ENCODE measurements around the gene CRABP2.

Gene CRABP2

GRCh38 chr1:156692925-156693847 is 12.2 kb downstream of the CRABP2 start:
- in situ Hi-C loops (cut with MboI; ENCODE audit: low sequenced_read_pairs), result no loop called here

GRCh38 chr1:156692441-156692924 is 12.9 kb downstream of the CRABP2 start:
- in situ Hi-C loops (cut with MboI; ENCODE audit: low sequenced_read_pairs), result no loop called here

GRCh38 chr1:156691665-156692440 is 13.5 kb downstream of the CRABP2 start:
- in situ Hi-C loops (cut with MboI; ENCODE audit: low sequenced_read_pairs), result no loop called here

GRCh38 chr1:156691191-156691590 is 14.2 kb downstream of the CRABP2 start:
- in situ Hi-C loops (cut with MboI; ENCODE audit: low sequenced_read_pairs), result no loop called here

GRCh38 chr1:156690675-156691036 is 14.7 kb downstream of the CRABP2 start:
- in situ Hi-C loops (cut with MboI; ENCODE audit: low sequenced_read_pairs), result no loop called here

- in situ Hi-C loops (cut with MboI; ENCODE audit: low sequenced_read_pairs), result no loop called here
Measured at GRCh38 chr1:156689953-156690674, 15.3 kb downstream of the CRABP2 start.

- in situ Hi-C loops (cut with MboI; ENCODE audit: low sequenced_read_pairs), result no loop called here
Measured at GRCh38 chr1:156689035-156689952, 16.1 kb downstream of the CRABP2 start.

- in situ Hi-C loops (cut with MboI; ENCODE audit: low sequenced_read_pairs), result no loop called here
Measured at GRCh38 chr1:156684227-156684782, 21.1 kb downstream of the CRABP2 start.

GRCh38 chr1:156682166-156682890 is 23.1 kb downstream of the CRABP2 start:
- in situ Hi-C loops (cut with MboI; ENCODE audit: low sequenced_read_pairs), result no loop called here

- in situ Hi-C loops (cut with MboI; ENCODE audit: low sequenced_read_pairs), result no loop called here
Measured at GRCh38 chr1:156681196-156681960, 24.0 kb downstream of the CRABP2 start.

- in situ Hi-C loops (cut with MboI; ENCODE audit: low sequenced_read_pairs), result no loop called here
Measured at GRCh38 chr1:156680056-156680455, 25.3 kb downstream of the CRABP2 start.

GRCh38 chr1:156677616-156678596 is 27.5 kb downstream of the CRABP2 start:
- in situ Hi-C loops (cut with MboI; ENCODE audit: low sequenced_read_pairs), result loop anchor here (10.0 kb wide), 1 partner anchor 53 kb away; no protein-coding TSS in a partner anchor

- in situ Hi-C loops (cut with MboI; ENCODE audit: low sequenced_read_pairs), result loop anchor here (10.0 kb wide), 1 partner anchor 52 kb away; no protein-coding TSS in a partner anchor
Measured at GRCh38 chr1:156676820-156677615, 28.4 kb downstream of the CRABP2 start, which contains the start of gene NES. Gene NES (minus strand): TSS chr1:156677407. CDS start chr1:156677264, 143 bp downstream.

GRCh38 chr1:156676114-156676819 is 29.1 kb downstream of the CRABP2 start:
- in situ Hi-C loops (cut with MboI; ENCODE audit: low sequenced_read_pairs), result loop anchor here (10.0 kb wide), 1 partner anchor 51 kb away; no protein-coding TSS in a partner anchor

Data from HL-60/S4 treated with retinoic acid at 250 ng/mL for 4 days and 3 days (cell line).